Measurements from ENCODE around the gene ULBP2.

DNA sequence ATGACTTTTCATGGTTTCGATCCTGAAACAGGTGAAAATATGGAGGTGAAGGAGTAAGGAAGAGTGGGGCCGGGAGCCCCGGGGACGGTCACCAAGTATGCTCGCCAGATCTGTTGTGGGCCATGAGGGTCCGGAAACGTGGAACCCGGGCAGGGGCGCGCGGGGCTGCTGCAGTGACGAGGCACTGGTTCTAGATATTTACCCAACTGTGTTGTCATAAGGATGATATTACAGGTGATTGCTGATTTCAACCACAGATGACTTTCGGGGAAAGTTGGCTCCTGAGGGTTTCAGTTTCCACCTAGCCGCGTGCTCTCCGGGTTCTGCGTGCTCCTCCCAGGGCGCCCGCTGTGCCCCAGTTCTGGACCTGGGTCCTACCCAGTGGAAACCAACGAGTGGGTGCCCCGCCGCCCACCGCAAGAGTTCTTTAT, 31.1 kb upstream of the ULBP2 start:
- no peak for TF ChIP-seq POLR2AphosphoS5 (IDR thresholded peaks at IDR 0.05; ENCODE audit: borderline replicate concordance, low read depth, low read length)
- no peak for TF ChIP-seq FOXP2 (optimal IDR thresholded peaks at IDR 0.05; ENCODE audit: control extremely low read depth, extremely low read length, insufficient read depth)
- no peak for TF ChIP-seq EZH2 (IDR thresholded peaks at IDR 0.05)
